AML-193 (cell line): Measurements from ENCODE around the gene GAP43.

ENCODE experiments used
- DNase-seq, 2 experiments: peaks; one replicate each; lab custom pipeline; 2025; lab: John Stamatoyannopoulos, UW

The GAP43 gene, protein sequence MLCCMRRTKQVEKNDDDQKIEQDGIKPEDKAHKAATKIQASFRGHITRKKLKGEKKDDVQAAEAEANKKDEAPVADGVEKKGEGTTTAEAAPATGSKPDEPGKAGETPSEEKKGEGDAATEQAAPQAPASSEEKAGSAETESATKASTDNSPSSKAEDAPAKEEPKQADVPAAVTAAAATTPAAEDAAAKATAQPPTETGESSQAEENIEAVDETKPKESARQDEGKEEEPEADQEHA

GRCh38 chr3:115623044-115623868 lies at the start of gene GAP43:
TSS of gene GAP43 (plus strand) at chr3:115623510. CDS start at chr3:115623690, 180 bp downstream.
- DNase-seq = no peak

- no peak for DNase-seq
These were observed 46.9 kb upstream of the GAP43 start for GRCh38 chr3:115576325-115576875.

- no peak for DNase-seq
These were observed 46.3 kb upstream of the GAP43 start for GRCh38 chr3:115577000-115577399.

DNA sequence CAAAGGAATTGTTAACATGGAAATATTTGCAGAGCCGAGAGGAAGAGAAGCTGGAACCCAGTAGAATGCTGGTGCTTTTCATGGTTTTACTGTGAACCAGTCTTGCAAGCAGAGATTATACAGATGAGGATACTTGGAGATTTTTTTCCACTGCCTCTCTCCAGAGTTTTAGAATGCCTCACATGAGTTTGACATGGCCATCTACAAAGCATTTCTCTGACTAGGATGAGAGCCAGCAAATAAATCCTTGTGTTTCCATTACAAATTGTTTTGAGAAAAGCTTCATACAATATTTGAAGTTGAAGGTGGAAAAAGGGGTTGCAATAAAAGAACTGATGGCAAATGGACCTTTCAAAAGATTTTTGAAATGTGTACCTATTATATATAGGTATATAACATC lies 45.0 kb upstream of the GAP43 start:
- DNase-seq = no peak

- no peak for DNase-seq
These were observed 42.7 kb upstream of the GAP43 start for GRCh38 chr3:115580566-115580965.

GRCh38 chr3:115581362-115582135 lies 41.8 kb upstream of the GAP43 start:
- no peak for DNase-seq

DNA sequence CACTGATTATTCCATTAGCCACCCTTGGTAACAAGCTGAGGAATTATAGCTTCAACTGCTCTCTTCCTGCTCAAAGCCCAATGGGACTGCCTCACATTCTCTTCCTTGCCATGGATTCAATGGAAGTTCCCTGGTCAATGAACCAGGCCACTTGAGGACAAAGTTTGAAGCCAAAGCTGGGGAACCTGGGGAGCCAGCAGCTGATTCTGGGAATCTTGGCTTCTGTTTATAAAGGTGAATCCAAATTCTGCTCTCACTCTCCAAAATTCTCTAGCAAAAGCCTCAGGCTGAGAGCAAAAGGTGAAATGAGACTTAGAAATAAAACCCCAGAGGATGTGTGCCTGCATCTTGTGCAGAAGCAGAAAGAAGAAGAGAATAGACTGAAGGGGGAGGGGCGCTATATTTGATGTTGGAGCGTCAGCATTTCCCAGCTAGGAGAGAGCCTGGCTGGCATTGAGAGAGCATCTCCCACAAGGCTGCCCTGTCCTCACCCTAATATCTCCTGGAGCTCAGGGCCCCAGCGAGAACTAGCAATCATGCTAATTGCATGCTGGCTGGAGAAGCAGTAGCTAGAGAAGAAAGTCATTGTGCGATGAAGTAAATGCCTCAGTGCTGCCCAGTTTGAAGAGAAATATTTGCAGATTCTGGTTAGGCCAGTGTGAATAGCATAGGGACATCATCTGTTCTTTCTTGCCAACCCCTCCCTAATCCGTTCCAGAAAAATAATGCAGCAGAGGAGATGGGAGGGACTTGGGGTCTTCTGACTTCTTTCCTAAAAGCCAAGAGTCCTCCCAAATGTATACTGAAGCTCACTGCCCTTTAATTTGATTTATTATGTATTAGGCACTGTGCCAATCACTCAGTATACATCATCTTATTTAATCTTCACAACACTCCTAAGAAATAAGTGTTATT lies 34.9 kb upstream of the GAP43 start:
- DNase-seq = no peak

DNA sequence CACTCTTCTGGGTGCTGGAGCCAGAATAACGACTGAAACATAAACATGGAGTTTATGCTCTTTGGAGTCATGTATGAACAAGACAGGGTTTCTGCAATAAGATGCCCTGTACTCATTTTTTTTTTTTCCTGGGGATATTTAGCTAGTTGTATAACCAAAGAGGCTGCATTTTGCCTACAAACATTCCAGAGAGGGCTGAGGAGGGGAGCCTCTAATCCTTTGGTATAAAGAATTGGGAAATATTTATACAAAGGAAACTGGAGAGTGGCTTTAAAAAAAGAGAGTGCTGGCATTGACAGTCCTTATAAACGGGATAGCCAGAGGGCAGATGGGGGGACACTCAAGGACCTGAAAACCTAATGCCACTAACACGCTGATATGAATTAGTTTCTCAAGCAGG lies 32.4 kb upstream of the GAP43 start:
- no peak for DNase-seq

DNA sequence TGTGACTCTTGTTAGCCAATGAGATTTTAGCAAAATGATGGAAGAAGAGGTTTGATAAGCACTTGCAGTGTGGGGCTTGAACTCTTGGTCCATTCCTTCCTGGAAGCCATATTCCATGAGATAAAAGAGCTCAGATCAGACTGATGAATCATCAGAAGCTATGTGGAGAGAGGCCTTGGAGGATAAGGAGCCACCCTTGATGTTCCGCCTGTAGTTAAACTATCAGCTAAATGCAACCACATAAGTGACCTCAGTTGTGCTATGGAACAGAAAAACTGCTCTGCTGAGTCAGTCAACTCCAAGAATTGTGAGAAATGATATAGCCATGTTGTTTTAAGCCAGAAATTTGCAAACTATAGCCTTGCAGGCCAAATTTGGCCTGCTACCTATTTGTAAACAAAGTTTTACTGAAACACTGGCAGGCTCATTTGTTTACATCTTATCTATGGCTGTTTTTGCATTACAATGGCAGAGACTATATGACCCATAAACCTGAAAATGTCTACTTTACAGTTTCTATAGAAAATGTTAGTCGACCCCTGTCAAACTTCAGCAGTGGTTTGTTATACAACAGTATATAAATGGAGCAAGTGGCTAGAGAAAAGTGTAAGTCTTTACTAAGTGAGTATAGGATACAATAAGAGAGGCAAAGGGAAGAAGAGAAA lies 27.6 kb upstream of the GAP43 start:
- no peak for DNase-seq

- no peak for DNase-seq
These were observed 25.1 kb upstream of the GAP43 start for GRCh38 chr3:115598216-115598615.

GRCh38 chr3:115602194-115602593 lies 21.1 kb upstream of the GAP43 start:
- DNase-seq = no peak

DNA sequence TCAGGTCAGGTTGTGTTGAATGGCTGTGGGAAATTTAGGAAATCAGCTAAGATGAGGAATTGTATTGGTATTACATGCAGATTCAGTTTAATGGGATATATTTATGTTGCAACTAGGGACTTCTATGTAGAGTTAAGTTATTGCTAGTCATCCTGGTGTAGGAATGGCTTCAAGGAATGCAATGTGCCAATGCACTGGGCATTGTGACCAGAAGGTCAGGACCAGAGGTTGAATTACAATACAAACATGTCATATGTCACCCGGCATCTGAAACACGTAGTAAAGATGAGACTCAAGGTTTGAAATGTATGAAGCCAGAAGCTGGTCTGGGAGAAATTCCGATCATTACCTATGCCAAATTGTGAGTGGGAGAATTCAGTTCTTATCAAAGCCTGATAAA lies 11.7 kb upstream of the GAP43 start:
- DNase-seq = no peak

DNA sequence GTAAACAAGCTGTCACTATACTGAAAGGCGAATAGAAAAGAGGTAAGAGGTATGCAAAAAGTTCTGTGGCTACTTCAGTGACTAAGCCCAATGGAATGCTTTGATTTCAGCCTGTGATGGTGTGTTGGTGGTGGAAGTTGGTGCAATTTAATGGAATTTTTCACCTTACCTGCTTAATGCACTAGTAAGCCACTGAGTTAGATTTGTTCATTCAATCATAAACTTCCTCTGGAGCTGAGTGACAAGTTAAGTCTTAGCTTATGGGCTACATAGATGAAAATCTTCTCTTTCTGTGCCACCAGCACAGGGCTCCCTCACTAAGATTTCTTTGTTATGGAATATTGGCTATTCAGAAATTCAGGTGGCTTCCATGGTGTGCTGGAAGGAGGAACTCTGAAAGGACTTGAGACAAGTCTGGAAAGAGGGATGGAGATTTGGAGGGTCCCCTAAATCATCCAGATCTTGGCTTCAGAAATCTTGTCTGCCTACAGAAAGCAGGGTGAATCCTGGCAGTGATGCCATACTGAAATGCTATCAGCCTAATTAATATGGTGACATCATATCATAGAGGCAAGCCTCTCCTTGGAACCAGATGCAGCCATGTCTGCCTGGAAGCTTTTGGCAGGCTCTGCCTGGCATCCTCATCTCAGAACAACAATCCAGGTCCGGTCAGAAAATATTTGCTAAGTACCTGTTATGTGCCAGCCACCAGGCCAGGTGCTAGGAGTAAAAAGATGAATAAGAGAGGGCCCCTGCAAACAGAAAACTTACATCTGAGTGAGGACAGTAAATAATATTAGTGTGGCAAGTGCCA lies 8.1 kb upstream of the GAP43 start:
- DNase-seq = no peak

GRCh38 chr3:115616461-115616860 lies 6.8 kb upstream of the GAP43 start:
- no peak for DNase-seq

DNA sequence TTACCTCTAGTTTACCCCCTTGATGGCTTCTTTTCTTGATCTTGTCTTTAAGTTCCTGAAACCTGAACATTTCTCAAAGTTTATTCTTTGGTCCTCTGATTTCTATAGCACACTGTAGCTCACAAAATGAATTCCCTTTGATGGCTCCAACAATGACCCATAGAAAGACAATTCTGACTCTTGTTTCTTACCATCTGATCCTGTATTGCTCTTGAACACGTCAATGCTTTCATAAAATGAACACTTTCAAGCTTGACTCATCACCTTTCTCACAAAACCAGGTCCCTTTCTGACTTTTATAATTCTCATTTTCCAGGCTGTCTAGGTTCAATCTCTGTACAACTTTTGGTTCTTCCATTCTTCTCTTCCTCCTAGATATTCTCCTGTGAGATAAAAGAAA lies 5.7 kb upstream of the GAP43 start:
- no peak for DNase-seq

GRCh38 chr3:115624029-115624741 lies 875 bp downstream of the GAP43 start:
- no peak for DNase-seq

DNA sequence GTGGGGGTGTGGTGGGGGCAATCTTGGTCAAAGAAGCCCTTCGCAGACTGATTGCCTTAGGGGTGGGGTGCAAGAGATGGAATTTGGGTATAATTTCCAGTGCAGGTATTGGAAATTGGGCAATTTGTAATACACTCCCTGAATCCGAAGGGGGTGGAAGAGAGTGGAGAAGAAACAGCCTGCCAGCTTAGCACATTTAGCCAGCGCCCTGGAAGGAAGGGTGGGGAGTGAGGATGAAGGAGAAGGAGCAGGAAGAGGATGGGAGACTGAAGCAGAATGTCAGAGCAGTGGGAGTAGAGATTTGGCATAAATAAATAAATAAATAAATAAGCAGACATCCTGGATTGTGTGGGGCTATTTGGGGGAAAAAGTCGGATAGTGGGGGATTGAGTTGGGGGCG lies 1.6 kb downstream of the GAP43 start:
- DNase-seq = no peak

DNA sequence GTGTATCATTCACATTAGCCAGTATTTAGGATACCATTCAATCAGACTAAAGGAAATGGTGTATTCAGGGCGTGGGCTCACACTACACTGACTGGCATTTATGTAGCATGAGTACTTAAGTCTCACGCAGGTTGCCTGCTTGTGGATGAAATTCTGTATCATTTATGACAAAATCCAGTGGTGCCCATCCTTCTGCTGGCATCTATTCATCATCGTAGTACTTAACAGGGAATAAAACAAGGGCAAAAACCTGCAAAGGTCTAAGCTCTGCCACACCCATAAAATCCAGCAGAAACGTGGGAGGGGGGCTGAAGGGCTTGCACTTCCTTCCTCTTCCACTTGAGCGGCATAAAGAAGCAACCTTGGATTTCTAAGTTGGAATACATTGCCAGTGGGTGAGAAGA lies 2.7 kb downstream of the GAP43 start:
- DNase-seq = no peak

GRCh38 chr3:115626721-115627120 lies 3.4 kb downstream of the GAP43 start:
- no peak for DNase-seq
